HG03558 (cell line): ENCODE measurements around the gene FOXF2.

Experiments
- ATAC-seq: cut with Tn5 transposase; IDR thresholded peaks from one replicate; pipeline ENCODE4 v1.9.1; 2021; ENCODE audit warnings: moderate number of reproducible peaks; ENCODE audit not compliant: unreplicated experiment; ENCODE audit errors: extremely low read depth

Gene FOXF2

DNA sequence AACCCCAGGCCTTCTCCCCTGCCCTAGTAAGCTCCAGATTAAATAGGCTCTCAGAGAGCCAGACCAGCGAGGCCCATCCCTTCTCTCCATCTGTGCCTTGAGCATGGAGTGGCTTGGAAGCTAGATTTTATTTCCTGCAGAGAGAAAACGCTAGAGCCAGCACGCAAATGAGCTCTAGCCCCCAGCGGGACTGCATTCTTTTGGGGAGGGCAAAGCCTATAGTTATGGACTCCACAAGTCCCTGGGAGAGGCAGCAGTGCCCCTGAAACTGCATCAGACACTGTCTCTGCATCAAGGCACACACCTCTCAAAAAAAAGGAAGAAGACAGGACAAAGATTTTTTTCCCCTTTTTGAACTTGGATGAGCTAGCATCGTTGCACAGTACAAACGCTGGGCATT, 15.8 kb downstream of the FOXF2 start:
- ATAC-seq, result no peak

DNA sequence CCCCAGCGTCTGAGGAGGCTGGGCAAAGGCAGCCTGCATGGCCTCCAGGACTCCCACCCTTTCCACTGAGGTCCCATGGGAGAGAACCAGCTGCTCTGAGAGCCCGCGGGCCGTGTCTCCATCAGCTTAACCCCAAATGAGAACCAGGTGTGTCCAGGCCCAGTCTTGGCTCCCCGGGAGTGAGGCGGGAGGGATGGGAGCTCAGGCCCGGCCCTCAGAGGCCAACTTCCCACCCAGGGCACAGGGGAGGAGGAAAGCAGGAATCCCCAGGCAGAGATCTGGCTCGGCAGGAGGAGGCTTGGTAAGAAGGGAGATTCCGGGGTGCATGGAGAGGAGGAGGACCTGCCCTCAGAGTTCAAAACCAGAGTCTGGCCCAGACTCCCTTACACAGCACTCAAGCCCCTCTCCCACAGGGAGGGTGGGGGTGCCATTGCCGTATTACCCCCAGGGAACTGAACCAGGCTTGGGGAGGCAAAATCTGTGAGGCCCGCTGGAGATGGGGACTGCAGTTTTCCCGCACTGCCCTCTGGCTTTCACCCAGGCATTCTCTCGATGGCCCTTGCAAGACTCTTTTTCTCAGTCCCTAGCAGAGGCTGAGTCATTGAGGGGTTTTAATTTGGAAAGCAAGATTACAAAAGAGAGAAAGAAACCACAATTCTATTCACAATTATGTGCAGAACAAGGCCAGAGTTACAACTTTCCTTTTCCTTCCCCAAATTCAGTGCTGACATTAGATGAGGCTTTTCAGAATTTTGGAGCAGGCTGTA, 17.1 kb downstream of the FOXF2 start:
- ATAC-seq, result no peak

DNA sequence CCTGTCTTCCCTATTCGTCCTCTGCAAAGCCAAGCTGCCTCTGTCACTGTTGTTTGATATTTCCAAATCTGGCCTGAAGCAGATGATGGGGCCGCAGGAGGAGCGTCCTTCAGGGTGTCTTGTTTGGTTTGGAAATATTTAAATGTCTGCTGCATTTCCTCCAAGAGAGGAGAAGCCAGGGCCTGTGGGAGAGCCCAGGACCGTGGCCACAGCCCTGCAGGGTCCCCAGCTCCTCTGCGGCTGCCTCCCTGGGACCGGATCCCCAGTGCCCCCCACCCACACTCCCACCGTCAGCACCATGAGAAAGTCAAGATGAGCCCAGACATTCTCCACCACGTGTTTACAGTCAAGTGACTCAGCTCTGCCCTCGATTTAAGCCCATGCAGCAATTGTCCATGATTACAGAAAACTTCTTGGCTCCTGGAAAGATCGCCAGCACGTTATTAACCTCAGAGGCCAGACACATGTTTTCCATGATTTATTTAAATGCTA, 18.2 kb downstream of the FOXF2 start:
- ATAC-seq, result no peak

DNA sequence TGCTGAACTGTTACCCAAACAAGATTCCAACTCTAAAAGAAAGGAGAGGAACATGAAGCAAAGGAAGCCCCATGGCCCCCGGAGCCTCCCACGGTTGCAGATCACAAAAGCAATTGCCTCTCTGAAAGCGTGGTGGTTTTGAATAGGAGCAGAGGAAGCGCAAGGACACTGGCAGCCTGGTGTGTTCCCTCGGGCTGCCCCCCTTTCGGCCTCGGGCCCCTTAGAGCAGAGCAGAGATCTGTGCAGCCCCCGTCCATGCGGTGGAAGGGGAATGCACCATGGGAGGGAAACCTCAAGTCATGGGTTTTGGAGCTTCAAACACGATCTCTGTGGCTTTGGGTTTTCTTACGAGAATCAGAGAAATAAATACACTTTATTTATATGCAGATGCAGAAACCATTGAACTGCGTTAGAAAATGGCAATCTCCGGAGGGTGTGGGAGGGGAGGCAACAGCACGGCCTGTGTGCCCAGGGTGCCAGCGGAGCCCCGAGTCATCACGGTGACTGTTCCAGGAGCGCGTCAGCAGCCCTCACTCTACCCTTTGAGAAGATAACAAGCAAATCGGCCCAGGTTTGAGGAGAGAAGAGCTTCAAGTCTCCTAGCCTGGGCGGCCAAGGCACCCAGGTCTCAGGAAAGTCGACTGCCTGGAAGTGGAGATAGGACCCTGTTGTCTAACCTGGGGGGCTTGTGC, 20.5 kb downstream of the FOXF2 start:
- ATAC-seq, result no peak

DNA sequence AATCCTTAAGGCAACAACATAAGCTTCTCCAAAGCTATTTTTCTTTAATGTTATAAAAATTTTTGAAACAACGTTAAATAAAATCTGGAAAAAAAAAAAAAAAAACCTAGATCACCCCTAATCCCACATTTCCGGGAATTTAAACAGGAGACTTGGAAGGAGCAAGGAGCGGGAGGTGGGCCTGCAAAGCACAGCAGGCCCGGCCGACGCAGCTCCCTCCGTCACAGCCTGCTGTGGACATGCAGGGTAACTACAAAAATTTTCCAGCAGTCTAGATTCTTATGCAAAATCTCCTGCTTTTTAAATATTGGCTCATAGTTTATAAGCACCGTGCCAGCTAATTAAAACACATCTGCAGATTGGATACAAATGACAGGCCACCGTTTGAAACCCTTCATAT, 23.5 kb downstream of the FOXF2 start:
- no peak for ATAC-seq

DNA sequence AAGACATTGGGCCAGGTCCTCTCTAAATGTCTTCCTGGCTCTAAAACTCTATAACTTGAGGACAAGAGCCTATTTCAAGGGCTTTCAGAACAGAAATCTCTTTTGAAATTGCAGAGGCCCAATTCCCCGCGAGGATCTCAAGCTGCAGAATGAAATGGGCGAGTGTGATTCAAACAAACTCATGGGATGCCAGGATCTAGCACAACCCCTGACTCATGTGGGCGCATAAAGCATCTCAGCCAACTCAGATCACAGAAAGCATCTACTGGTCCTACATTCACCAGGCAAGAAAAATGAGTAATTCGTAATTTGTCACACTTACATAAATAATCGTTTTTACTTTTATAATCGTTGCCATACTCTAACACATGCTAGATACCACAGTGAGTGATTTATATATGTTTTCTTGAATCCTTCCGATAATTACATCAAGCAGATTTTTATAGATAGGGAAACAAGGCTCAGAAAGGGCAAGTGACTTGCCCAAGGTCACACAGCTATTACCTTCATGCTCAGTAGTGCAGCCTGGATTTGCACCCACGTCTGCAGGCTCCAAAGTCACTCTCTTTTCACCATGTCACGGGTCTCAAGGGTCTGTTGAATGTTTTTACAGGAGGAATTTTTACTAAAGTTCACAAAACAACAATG, 26.2 kb downstream of the FOXF2 start:
- no peak for ATAC-seq

DNA sequence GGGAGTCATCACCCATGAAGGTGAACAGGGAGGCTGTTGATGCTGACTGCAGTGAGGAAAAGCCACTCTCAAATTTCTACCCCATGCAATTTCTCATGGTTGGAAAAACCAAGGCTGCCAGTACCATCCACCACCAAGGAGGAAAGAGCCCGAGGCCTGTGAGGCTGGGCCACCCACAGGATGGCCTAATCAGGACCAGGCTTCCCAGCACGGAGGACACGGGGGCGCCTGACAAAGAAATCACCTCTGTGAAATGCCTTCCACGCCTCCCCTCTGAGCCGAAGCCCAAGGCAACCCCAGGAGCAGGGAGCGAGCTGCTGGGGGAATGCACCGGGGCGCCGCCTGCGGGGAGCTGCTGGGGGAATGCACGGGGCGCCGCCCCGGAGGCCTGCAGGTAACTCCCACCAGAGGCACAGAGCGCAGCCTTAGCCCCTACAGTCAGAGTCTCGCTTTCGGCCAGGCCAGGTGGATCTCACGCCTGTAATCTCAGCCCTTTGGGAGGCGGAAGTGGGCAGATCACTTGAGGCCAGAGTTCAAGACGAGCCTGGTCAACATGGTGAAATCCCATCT, 26.9 kb downstream of the FOXF2 start:
- ATAC-seq, result no peak

DNA sequence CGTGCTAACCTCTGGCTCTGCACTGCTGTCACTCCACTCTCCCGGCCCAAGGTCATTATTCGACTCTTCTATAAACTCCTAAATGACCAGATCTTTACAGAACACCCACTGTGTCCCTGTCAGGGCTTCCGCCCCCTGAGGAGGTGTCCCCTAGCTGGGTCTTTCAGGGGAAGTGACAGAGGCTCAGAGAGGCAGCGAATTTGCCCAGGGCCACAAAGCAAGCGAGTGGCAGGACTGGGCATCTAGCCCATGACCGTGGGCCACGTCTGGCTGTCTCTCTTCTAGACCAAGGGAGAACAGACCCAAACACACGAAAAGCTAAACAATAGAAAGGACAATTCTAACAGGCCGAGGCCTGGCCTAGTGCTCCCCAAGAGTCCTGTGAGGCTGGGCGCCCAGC, 27.4 kb downstream of the FOXF2 start:
- no peak for ATAC-seq

DNA sequence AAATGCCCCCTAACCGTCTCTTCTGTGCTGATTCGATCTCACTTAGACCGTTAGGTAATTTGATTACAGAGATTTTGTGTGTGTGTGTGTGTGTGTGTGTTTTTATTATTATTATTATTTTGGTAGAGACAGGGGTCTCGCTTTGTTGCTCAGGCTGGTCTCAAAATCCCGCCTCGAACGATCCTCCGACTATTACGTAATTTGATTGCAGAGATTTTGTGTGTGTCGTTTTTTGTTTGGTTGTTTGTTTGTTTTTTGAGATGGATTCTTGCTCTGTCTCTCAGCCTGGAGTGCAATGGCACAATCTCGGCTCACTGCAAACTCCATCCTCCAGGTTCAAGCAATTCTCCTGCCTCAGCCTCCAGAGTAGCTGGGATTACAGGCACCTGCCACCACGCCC, 28.3 kb downstream of the FOXF2 start:
- ATAC-seq, result no peak

DNA sequence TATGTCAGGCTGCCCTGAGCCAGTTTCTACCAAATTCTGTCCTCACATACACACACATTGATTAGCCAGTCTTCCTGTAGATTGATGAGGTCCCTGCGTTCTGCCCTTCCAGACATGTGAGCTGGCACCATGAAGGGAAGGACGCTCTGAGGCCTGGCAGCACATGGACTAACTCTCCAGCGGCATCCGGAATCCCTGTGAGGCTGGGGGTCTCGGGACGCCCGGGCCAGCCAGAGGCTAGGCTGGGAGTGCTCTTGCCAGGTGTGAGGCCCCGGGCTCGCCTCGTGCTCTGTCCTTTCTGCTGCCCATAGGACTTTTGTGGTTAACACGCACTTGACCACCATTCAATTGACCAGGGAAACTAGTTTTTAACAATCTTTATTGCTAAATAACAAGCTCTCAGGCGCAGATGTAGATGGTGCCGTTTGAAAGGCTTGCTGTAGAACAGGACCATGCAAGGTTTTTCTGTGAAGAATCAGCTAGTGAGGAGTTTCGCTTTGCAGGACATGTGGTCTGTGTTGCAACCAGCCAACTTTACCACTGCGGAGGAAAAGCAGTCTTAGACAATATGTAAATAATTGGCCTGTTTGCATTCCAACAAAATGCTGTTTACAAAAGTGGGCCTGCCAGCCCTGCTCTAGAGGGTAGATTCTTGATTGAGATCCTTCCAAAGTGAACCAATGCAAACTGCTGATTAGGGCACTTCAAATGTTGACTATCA, 29.3 kb downstream of the FOXF2 start:
- ATAC-seq, result no peak

DNA sequence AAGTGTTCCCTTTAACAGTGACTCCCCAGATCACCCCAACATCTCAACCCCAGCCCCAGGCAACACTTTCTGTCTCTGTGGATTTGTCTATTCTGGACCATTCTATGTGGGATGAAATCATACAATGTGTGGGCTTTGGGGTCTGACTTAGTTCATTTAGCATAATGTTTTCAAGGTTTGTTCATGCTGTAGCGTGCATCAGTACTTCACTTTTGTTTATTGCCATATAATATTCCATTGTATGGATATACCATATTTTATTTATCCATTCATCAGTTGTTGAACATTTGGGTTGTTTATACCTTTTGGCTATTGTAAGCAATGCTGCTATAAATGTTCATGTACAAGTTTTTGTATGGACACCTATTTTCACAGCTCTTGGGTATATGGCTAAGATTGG, 31.0 kb downstream of the FOXF2 start:
- ATAC-seq, result no peak

DNA sequence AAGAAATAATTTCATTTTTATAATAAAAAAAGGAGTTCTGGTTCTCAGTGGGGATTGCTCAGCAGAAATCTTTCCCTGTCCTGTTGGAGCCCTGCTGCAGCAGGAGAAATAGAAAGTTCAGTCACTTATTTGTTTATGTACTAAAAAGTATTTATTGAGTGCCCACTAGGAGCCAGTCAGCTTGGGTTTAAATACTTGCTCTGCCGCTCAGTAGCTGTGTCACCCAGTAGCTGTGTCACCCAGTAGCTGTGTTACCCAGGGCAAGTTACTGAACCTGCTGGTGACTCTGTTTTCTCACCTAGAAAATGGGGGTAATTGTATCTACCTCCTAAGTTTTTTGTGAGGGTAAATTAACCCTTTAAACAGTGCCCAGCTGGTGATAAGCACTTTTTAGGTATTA, 32.9 kb downstream of the FOXF2 start:
- ATAC-seq, result no peak

DNA sequence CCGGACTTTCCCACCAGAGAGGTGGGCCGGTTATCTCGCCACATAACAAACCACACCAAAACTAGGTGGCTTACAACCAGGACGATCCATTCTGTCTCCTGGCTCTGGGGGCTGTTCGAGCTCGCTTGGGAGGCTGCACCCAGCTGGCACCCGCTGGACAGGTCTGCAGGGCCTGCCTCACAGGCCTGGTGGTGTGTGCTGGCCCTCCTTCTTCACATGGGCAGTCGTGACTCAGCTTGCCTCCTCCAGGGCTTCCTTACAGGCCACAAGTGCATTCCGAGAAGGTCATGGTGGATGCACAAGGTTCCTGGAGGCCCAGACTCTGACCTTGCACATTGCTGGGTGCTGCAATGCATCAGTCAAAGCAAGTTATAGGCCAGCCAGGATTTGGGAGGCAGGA, 34.2 kb downstream of the FOXF2 start:
- ATAC-seq, result no peak

DNA sequence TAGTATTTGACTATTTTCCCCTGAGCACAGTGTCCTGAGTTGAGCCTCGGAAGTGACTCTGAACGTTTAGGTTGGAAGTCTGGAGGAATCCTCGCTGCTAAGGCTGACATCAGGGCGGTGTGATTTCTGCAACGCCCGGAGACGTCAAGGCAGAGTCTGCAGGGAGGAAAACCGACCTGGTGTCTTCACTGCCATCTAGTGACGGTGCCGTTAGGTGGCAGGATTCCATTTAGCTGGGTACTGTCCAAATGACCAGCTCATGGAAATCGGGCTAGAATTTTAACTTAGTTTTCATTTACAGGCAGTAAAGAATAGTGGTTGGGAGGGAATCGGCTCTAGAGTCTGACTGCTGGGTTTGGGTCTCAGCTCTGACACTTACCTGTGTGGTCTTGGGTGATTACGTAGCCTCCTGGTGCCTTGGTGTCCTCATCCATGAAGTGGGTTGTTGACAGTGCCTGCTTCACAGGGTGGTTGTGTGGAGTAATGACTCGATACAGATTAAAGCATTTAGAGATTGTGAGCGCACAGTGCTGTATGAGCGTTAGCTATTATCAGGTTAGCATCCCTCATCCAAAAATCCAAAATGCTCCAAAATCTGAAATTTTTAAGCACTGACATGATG, 35.0 kb downstream of the FOXF2 start:
- no peak for ATAC-seq

DNA sequence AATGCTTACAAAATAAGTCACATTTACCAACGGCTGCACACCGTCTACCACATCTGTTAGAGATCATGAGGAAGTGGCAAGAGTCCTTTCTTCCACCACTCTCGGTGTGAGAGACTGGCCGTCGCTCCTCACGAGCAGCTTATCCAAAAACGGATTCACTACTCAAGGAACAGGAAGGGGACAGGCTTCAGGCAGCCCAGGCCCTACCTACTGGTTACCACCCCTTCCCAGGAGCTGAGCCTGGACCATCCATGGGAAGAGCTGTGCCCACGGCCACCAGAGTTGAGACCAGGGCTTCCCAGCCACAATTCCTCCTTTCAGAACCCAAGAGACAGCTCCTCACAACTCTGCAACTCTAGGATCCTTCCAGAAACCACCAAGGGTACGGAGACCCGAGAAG, 37.0 kb downstream of the FOXF2 start:
- no peak for ATAC-seq

DNA sequence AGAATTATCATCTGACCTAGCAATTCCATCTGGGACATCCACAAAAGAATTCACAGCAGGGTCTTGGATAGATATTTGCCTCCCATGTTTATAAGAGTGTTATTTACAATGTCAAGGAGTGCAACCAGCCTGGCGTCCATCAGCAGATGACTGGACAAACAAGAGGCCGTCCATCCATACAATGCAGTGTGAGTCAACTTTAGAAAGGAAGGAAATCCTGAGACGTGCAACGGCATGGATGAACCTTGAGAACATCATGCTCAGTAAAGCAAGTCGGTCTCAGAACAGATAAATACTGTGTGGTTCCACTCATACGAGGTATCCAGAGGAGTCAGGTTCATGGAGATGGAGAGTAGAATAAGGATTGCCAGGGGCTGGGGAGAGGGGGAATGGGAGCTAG, 46.4 kb downstream of the FOXF2 start:
- ATAC-seq, result no peak

DNA sequence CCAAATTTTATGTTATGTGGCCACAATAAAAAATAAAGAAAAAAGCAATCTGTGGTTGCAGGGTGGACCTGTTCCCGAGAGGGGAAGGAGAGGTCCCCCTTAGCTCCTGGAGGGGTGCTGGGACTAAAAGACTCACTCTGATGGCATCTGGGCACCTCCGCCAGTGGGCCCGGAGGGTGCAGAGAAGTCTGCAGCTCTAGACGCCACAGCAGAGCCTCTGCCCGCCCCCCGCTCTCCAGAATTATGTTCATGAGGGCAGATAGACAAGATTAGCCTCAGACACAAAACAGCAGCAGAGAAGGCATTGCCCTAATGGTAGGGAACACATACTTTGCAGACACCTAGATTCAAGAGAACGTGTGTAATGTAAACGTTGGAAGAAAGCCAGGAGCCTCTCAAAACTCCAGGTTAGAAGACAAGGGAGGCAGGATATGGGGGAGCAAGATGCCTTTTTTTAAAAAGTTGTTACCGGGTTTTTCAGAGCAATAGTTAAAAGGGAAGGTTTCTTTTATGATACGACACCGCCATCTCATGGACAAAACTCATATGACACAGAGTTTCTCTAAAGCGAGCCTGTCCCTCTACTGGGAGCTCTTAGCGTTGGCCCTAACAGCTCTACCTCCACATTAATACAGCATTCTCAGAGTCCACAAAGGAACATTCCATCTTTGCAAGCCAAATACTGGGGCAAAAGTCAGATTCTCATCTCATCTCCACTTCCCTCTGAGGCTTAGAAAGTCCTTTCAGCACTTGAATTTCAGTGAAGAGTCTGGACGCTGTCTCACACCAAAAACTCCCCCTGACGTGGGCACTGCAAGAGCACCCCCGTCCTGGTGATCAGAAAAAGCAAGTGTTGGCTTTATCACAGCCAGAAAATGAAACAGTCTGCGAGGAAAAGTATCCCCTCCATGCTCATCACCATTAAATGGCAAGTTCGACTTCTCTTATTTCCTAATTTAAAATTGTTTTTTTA, 47.2 kb downstream of the FOXF2 start:
- ATAC-seq, result no peak

DNA sequence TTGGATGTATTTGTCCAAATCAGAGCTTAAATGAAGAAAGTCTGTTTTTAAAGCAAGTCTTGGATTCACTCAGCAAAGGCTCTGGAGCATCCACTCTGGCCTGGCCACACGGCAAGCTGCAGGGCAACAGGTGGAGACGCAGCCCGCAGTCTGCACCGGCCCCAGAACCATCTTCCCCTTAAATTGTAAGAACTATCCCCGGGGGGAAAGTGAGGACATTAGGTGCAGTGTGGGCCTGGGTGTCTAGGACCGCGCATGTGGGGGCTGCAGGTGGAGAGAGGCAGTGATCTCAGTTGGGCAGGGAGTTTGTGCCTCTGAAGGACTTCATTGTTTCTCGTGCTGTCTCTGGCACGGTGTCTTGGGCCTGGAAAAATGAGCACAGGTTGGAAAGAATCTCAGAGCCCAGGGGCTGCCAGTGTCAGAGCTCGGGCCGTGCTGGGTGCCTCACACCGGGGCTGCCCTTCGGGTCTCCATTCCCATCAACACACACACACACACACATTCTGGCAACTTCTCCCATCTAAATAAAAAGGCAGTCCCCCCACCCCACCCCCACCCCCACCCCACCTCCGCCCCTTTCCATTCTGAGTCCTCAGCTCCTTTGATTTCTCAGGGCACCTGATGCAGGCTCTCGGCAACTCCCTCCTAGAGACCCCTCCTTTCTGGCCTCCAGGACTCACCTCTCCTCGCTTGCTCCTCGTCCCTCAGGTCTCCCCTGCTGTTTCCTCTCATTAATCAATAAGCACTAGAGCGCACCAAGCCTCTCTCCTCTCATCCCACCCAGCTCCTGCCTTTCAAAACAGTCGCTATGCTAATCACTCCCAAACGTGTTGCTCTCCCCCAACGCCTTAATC, 48.4 kb downstream of the FOXF2 start:
- no peak for ATAC-seq
